Stimulated activated naive B cell treated with anti-CD40 and anti-IgM and Interleukin-4, amounts not matched to agents 10 μg/mL and 1 μg/mL and 100 μg/mL, for 72 hours (primary cell): ENCODE results near the gene PLPP1.

ENCODE experiments used
- ATAC-seq, 2 donors: fragments of 150-1000 bp; cut with Tn5 transposase; replicated peaks; 2 replicates each; pipeline ENCODE4 v1.10.0; 2021; ENCODE audit warnings: moderate library complexity in 1 of 2
- DNase-seq: peaks from one replicate; pipeline ENCODE4 v3.0.0; 2021
- H3K27ac Mint-ChIP-seq: one replicate; pipeline ENCODE4 v1.8.0; 2022; ENCODE audit warnings: mild to moderate bottlenecking, mixed read lengths
- H3K27me3 Mint-ChIP-seq, 2 donors: one replicate each; pipeline ENCODE4 v1.8.0; 2022; ENCODE audit warnings: mixed read lengths in 2 of 2
- H3K36me3 Mint-ChIP-seq, 2 donors: one replicate each; pipeline ENCODE4 v1.8.0; 2022; ENCODE audit warnings: mixed read lengths in 2 of 2, mild to moderate bottlenecking in 1 of 2
- H3K4me1 Mint-ChIP-seq, 2 donors: one replicate each; pipeline ENCODE4 v1.8.0; 2022; ENCODE audit warnings: mixed read lengths in 2 of 2, mild to moderate bottlenecking in 1 of 2
- H3K4me3 Mint-ChIP-seq, 2 donors: one replicate each; pipeline ENCODE4 v1.8.0; 2022; ENCODE audit warnings: mild to moderate bottlenecking in 2 of 2, mixed read lengths in 2 of 2, moderate library complexity in 1 of 2
- H3K9me3 Mint-ChIP-seq, 2 donors: one replicate each; pipeline ENCODE4 v1.8.0; 2022; ENCODE audit warnings: mixed read lengths in 2 of 2, mild to moderate bottlenecking in 1 of 2

Gene PLPP1

DNA sequence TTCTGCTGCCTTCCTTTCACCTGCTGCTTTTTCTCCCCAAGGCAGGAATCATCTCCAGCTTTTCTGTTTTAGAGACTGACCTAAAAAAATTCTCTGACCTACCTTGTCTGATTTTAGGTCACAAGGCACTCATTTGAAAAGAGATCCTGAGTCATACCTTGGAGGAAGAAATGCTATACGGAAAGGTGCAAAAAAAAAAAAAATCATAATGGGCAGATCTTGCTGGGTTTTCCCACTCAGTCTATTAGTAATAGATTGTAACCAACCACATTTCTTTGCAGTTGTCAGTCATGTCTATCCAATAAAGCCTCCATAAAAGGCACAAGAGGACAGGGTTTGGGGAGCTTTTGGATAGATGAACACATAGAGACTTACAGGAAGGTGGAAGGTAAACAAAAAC, 157.0 kb downstream of the PLPP1 start:
- no peak overlapping the region for H3K4me3 Mint-ChIP-seq
- H3K36me3 Mint-ChIP-seq: peaks cover 54 to 63% of the 10 kb centered on the region in 2 donors
- no peaks in the 10 kb centered on the region for H3K27me3 Mint-ChIP-seq
- peaks cover 4 to 6% of the 10 kb centered on the region in 2 donors for H3K9me3 Mint-ChIP-seq
- peak overlapping the region; percentile 49 for H3K27ac Mint-ChIP-seq
- H3K4me1 Mint-ChIP-seq: no peaks in the 10 kb centered on the region
- no peak for ATAC-seq
- no peak for DNase-seq
